Stomach (tissue), 9 donors: ENCODE measurements around the gene RNLS. TPM values are rescaled to one million over a fixed set of nuclear protein-coding genes. Genes with fewer than 3 reads are reported as not detected.

ENCODE experiments used
- DNase-seq, 2 donors: peaks; one replicate each; pipeline versions ENCODE4 v3.0.0 to v3.0.0-alpha.2; 2013 to 2019
- H3K27ac ChIP-seq, 5 donors: fragments of 200-600 bp in 4 of 5; sonication (generic) in 4 of 5; one replicate each; pipeline ENCODE4 v1.5.1; 2013 to 2019; ENCODE audit warnings: mild to moderate bottlenecking in 1 of 5, moderate library complexity in 1 of 5
- H3K27me3 ChIP-seq, 3 donors: fragments of 200-600 bp; sonication (generic); one replicate each; pipeline ENCODE4 v1.5.1; 2017 to 2019; ENCODE audit warnings: mixed run types in 1 of 3
- H3K36me3 ChIP-seq, 4 donors: fragments of 200-600 bp; sonication (generic); 1 replicate in 3 of 4; 2 replicates in 1 of 4; pipeline ENCODE4 v1.5.1; 2016 to 2019
- H3K4me1 ChIP-seq, 4 donors: fragments of 200-600 bp; sonication (generic); one replicate each; pipeline ENCODE4 v1.5.1; 2016 to 2019
- H3K4me3 ChIP-seq, 4 donors: fragments of 200-600 bp; sonication (generic) in 3 of 4; one replicate each; pipeline ENCODE4 v1.5.1; 2016 to 2019; ENCODE audit warnings: mild to moderate bottlenecking in 1 of 4
- H3K9me3 ChIP-seq, 4 donors: fragments of 200-600 bp; sonication (generic); one replicate each; pipeline ENCODE4 v1.5.1; 2016 to 2019
- CTCF ChIP-seq, 7 experiments: fragments of 450-650 bp in 4 of 7; fragments of 200-600 bp in 3 of 7; sonication (generic) in 3 of 7; IDR thresholded peaks; one replicate each; pipeline ENCODE4 v1.5.1; 2016 to 2019; ENCODE audit warnings: antibody characterized with exemption in 7 of 7, control low read depth in 2 of 7, mild to moderate bottlenecking in 1 of 7
- EP300 ChIP-seq: sonication (generic); formaldehyde crosslinking; IDR thresholded peaks from one replicate; pipeline ENCODE4 v1.6.1; 2017; ENCODE audit warnings: antibody characterized with exemption
- POLR2A ChIP-seq, 4 donors: fragments of 450-650 bp; IDR thresholded peaks; one replicate each; pipeline ENCODE4 v1.6.1; 2016; ENCODE audit warnings: antibody characterized with exemption in 4 of 4, control low read depth in 2 of 4, mild to moderate bottlenecking in 1 of 4, moderate library complexity in 1 of 4
- POLR2AphosphoS5 ChIP-seq, 3 donors: sonication (generic); formaldehyde crosslinking; IDR thresholded peaks; one replicate each; pipeline ENCODE4 v1.6.1; 2016; ENCODE audit warnings: antibody characterized with exemption in 3 of 3
- WGBS, 5 donors: extraction: QIAGEN DNeasy Blood & Tissue Kit in 3 of 5; methylation state at CpG; one replicate each; pipeline versions ENCODE4 v1.1.5 to v1.1.7; 2013 to 2018; 5-methylcytosine and 5-hydroxymethylcytosine counted together
- intact Hi-C: fragments of 100-400 bp; cut with DNase I; formaldehyde crosslinking; loops from one replicate; pipeline ENCODE4 v1.15.1; 2023; ENCODE audit warnings: low total_unique reads
- polyA plus RNA-seq, 3 donors: library from polyadenylated mRNA; stranded (reverse); fragments of 200-250 nt; gene quantifications; one replicate each; pipeline ENCODE4 v1.2.3, GENCODE V29; 2013
- total RNA-seq, 5 donors: library from RNA; depleted of rRNA; stranded (reverse); fragments of >200 nt; gene quantifications; one replicate each; pipeline versions ENCODE4 v1.1.0 to v1.2.3, GENCODE V29; 2014 to 2016
- donor health status: healthy with polysubstance abuse.
- donor health status: Bipolar disorder and iron deficiency.
- donor health status: healthy.

The RNLS gene
- total and polyA plus RNA-seq, 8 donors = 6.7 to 21.5 (median 11.6) TPM; not detected in 2

- WGBS, 5 donors = 45 to 56% (median 52%) methylated on average over 4 of the region's 4 CpGs
- peaks cover 0 to 25% (median 0%) of the 10 kb centered on the region in 4 donors for H3K4me1 ChIP-seq
Observed at GRCh38 chr10:88273567-88273966, 309.6 kb downstream of the RNLS start.

GRCh38 chr10:88271761-88272543 lies 311.2 kb downstream of the RNLS start:
- TF ChIP-seq POLR2AphosphoS5 (IDR thresholded peaks at IDR 0.05) (no peak), EP300 (no peak), POLR2A (IDR thresholded peaks at IDR 0.05) (no peak), CTCF (IDR thresholded peaks at IDR 0.05) (no peak)
- no peak for DNase-seq
- WGBS, 5 donors = 77 to 87% (median 82%) methylated on average over 5 of the region's 5 CpGs
- Histone ChIP-seq H3K27ac (peak overlapping the region in 2 of 5 donors; percentile 52 to 59), H3K4me3 (no peak overlapping the region), H3K27me3 (no peaks in the 10 kb centered on the region), H3K9me3 (no peaks in the 10 kb centered on the region), H3K36me3 (no peaks in the 10 kb centered on the region), H3K4me1 (peaks cover 0 to 25% (median 0%) of the 10 kb centered on the region in 4 donors)
- intact Hi-C loops = no loop called here

More at GRCh38 chr10:88273567-88273966, 309.6 kb downstream of the RNLS start:
- intact Hi-C loops = no loop called here
- no peak for TF ChIP-seq CTCF (IDR thresholded peaks at IDR 0.05)
- TF ChIP-seq EP300 = no peak
- TF ChIP-seq POLR2A (IDR thresholded peaks at IDR 0.05) = no peak
- no peak for TF ChIP-seq POLR2AphosphoS5 (IDR thresholded peaks at IDR 0.05)
- no peak overlapping the region for H3K4me3 ChIP-seq
- no peak overlapping the region for H3K27ac ChIP-seq
- H3K36me3 ChIP-seq = no peaks in the 10 kb centered on the region
- H3K27me3 ChIP-seq = no peaks in the 10 kb centered on the region
- H3K9me3 ChIP-seq = no peaks in the 10 kb centered on the region
- no peak for DNase-seq

- no peaks in the 10 kb centered on the region for H3K9me3 ChIP-seq
Observed at GRCh38 chr10:88270871-88271713, 312.0 kb downstream of the RNLS start.

More at GRCh38 chr10:88270871-88271713, 312.0 kb downstream of the RNLS start:
- H3K27ac ChIP-seq = peak overlapping the region in 4 of 5 donors; percentile 25 to 59 (median 46)
- DNase-seq = peak in 1 of 2 donors; percentile 44
- no peaks in the 10 kb centered on the region for H3K27me3 ChIP-seq
- intact Hi-C loops = no loop called here
- TF ChIP-seq POLR2A (IDR thresholded peaks at IDR 0.05) (no peak), POLR2AphosphoS5 (IDR thresholded peaks at IDR 0.05) (no peak), EP300 (no peak), CTCF (IDR thresholded peaks at IDR 0.05) (no peak)
- WGBS, 5 donors = 47 to 68% (median 57%) methylated on average over 6 of the region's 6 CpGs
- H3K4me1 ChIP-seq = peaks cover 0 to 25% (median 0%) of the 10 kb centered on the region in 4 donors
- no peaks in the 10 kb centered on the region for H3K36me3 ChIP-seq
- H3K4me3 ChIP-seq = no peak overlapping the region
